AG08395 (cell line): Measurements from ENCODE around the gene ZNF488.
A peak's percentile ranks its signal among the peaks of the same experiment; 100 is the strongest.
"Not testable (repeated sequence)": the region's sequence is repeated elsewhere in the genome, so short reads cannot be mapped to it uniquely, and the experiment has no call there.

Source experiments
- DNase-seq: peaks from one replicate; pipeline ENCODE4 v3.0.0; 2012; ENCODE audit warnings: mixed read lengths, low spot score

The ZNF488 gene

DNA sequence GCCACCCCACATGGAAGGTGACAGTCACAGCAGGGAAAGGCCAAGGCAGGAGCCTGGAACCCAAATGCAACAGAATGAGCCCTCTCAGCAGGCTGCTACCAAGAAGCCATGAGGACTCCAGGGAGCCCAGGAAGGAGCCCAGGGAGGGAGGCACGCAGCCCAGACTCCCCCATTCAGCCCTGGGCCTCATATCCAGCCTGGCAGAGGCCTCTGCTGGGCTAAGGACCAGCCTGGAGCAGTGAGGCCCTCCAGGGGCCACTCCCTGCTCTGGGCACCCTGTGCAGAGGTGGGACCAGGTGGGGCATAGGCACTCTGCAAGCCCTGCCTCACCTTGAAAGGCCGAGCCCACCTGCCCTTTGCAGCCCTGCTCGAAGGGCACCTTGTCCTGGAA, 25.8 kb upstream of the ZNF488 start:
- no peak for DNase-seq

DNA sequence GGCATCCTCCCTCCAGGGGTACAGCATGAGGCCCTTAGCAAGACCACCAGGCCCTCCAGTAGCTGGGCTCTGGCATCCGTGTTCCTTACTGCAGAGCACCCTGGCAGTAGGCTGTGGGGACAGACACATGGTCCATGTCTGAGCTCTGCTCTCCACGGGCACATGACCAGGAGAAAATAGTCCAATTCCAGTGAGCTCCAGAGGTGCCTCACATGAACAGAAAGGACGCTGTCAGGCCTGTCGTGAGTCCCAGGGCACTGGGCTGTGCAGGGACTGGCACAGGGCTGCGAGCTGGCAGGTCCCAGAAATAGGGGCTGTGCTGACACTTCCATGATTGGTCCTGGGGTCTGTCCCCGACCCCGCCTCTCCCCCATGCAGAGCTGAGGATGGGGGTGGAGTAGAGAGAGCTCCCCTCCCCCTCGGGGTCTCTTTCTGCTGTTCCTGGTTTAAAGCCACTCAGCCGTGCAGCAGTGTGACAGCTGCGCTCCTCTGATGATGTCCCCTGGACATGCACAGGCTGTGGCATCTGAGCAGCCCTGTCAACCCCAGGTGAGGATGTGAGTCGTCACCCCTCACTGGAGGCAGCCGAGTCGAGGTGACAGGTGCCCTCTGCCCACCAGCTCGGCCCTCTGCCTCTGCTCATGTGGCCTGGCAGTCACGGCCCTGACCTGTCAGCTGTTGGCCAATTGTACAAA, 25.2 kb upstream of the ZNF488 start:
- no peak for DNase-seq

DNA sequence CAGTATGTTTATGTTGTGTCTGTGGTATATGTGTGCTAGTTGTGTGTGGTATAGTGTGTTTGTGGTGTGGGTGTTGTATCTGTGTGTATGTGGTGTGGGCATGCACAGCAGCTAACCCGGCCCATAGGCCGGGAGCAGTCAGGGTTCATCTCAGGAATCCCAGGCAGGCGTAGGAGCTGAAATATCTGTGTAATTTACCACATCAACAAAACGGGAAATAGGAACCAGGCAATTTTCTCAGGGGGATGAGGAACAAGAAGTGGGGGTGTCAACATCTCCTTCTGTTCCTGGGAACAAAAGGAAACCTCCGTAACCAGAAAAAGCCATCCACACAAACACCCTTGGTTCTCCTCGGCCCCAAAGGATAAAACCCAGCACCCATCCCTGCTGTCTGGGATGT, 24.5 kb upstream of the ZNF488 start:
- DNase-seq, result no peak

DNA sequence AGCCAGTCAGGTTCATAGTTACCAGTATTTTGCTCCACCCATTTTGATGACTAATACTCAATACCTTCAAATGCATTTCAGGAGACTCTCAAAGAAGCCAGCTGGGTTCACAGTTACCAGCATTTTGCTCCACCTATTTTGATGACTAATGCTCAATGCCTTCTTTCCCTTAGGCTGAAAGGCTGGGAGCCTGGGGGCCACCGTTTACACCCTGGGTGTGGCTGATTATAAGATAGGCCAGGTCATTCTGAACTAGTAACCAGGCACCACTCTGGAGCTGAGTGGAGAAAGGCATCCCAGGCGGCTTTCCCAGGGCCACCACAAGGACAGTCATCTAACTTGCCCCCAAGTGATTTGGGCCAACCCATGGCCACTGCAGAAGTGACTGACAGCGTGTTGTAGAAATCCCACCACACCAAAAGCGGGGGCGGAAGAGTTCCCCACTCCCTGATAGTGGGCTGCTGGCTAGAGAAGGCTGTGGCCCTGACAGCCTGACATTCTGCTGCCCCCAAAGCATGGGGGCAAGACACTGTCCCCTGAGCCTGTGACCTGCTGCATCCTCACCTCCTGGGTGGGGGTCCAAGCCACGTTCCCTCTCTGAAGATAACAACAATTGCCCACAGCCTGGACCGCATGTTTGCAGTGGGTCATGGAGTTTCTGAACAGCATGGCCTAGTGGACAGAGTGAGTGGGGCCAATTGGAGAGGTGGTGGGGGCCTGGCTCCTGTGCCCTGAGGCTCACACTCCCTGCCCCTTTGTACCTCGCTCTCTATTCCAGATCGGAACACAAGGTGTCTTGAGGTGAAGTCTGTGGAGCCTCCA, 23.0 kb upstream of the ZNF488 start:
- peak; percentile 42 for DNase-seq

DNA sequence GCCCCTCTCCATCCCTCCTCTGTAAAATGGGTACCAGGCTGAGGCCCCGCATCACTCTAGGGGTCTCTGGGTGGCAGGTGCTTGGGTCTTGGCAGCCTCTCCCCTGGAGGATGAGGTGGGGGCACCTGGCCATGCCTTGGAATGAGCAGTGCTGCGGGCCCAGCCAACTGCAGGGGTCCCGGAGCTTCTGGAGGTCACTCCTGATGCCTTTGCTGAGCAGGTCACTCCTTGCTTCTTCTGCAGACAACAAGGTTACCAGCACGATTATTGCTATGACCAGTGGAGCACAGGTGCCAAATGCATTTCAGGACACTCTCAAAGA, 22.4 kb upstream of the ZNF488 start:
- no peak for DNase-seq

DNA sequence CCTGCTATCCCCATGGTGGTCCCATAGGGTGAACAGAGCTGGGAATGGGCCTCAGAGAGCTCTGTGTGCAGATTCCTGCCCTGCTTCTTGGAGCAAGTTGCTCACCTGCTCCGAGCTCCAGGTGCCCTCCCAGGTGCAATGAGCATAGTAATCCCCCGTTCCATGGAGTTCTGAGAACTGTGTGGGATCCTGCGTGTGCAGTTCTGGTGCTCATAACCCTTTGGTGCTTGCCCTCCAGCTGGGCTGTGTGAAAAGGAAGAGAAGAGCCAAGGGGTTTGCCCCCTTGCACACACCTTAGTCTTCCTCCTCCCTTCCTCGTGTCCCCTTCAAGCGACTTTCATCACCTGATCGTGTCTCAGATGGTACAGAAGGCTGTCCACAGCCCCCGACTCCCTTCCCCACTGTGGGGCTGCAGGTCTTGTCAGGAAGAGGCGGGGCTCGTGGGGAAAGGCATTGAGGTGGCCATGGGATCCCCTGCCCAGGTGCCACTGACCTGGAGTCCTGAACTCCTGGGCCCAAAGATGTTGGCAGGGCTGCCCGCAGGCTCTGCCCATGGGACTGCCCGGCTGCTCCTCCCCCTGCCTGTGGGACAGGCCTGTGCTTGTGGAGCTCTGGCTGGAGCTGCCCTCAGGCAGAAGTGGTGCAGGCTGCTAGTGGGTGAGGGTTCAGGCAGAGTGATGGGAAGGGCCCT, 21.9 kb upstream of the ZNF488 start:
- DNase-seq, result no peak

DNA sequence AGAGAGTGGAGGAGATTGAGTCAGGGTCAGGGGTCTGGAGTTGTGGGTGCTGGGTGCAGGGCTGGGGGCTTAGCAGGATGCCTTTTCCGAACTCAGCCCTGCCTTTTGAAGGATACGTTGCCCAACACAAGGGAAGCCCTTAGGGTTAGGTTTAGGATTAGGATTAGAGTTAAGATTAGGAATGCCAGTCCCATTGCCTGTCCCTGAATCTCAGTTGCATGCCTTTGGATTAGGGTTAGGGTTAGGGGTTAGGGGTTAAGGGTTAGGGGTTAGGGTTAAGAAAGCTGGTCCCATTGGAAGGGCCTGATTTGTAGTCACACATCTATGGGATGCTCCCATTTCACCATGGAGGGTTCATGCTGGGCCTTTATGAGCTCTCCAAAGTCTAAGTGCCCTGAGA, 20.8 kb upstream of the ZNF488 start:
- DNase-seq, result no peak

DNA sequence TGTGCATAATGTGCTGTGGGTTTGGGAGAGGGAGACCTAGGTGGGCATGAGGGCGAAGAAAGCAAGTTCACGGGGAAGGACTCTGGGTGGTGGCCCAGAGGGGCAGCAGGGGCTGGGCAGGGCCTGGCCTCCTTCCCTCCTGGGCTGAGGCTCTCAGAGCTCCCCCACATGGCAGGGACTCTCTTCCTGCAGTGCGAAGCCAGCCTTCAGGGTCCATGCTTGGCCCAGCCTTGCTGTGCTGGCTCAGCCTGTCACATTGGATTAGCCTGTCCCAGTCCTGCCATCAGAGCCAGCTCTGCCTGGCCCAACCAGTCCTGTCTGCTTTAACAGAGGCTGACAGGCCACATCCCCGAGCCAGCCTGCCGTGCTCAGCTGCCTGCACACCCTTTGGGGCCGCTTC, 20.4 kb upstream of the ZNF488 start:
- DNase-seq, result no peak

DNA sequence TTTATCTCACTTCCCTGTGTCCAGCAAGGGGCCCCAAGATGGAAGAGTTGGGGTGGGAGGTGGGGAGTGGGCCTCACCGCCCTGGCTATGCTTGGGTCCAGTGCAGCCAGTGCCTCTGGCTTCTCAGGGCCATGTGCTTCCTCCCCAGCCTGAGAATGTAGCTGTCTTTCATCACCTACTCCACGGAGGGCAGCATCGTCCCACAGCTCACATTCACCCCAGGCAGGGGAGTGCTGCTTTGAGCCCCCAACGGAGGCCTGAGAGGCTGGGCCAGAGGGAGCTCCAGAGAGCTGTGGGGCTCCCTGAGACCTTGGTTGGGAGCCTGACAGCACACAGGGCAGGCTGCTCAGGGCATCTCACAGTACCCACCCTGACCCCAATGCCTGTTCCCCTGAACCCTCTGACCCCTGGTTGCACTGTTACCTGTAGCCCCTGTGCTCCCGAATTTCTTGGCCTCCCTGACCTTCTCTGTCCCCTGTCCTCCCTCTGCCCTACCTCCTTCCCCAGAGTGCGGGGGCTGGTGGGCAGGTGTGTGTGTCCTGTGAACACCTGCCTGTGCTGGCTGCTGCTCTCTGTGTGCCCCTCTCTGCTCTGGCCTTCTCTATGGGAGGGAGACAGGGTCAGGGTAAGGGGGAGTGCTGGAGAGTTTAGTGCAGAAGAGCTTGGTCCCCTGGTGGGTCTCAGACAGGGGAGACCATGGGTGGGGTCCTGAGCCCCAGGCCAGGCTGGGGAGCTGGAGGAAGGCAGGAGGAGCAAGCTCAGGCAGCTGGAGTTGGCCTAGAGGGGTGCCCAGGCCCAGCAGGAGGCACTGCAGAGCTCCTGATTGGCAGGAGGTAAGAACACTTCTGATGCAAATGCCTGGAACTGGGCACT, 19.6 kb upstream of the ZNF488 start:
- DNase-seq, result no peak

DNA sequence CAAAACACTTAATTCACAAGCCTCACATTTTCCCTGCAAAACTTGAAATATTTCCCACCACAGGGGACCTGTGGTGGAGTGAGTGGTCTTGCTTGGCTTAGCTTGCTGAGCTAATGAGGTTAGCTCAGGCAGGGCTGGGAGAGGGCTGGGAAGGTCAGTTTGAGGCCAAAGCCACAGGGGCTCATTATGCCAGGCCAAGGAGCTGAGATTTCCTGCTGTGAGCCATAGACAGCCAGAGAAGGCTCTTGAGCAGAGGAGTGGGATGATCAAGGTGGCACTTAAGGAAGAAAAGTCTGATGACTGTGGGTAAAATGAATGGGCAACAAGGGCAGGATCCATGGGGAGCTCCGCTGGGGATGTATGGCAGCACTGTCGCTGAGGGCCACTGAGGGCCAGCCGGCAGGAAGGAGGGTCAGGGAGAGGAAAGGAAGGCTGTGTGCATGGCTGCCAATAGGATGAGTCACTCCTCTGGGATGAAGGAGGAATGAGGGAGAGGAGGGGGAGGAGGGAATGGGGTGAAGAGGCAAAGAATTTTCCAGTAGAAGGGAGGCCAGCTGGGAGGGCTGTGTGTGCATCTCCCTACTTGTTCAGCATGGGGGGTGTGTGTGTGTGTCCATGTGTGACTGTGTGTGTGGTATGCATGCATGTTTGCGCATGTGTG, 18.7 kb upstream of the ZNF488 start:
- peak; percentile 87 for DNase-seq

DNA sequence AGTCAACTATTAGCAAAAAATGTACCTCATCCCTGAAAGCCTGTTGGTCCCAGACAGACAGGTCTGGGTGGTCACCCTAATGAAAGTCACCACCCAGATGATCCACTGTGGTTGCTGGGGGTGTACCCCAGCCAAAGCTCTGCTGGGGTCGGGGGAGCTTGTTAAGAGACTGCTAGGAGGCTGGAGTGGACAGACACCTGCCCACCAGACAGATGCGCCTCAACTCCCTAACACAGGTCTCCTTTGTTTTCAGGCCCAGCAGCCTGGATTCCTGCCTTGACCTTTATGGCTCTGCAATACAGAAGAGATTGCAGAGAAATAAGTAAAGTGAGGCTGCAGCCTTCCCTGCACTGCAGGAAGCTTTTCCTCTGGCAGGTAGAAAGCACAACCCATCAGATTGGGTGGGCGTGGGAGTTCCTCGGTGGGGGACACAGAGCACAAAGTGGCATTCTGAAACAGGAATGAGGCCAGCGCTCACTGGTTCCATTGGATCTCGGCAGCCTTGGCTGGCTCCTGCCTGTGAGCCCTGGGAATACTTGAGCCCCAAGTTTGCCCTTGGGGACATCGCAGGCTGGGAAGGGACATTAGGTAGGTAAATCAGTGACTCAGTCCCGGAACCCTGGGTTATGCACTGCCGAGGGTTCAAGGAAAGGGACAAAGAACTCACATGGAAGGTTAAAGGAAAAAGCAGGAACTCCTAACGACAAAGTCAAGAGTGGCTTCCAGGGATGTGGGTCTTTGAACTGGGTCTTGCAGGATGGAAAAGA, 18.0 kb upstream of the ZNF488 start:
- DNase-seq, result no peak

DNA sequence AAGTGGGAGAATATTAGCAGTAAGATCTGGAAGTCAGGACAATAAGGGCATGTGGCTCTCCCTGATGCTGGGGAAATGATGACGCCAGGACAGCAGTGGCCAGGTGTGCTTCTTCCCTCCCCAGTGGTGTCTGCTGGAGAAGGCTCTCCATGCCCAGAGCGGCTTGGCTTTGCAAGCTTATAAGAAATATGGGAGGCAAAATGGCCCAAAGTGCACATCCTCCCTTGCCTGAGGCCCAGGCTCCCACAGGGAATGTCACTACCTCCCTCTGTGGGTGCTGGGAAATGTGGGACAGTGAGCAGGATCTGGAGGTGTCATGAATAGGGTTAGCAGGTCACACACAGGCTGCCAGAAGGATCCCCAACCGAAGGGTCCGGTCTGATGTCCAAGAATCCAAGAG, 17.1 kb upstream of the ZNF488 start:
- no peak for DNase-seq

DNA sequence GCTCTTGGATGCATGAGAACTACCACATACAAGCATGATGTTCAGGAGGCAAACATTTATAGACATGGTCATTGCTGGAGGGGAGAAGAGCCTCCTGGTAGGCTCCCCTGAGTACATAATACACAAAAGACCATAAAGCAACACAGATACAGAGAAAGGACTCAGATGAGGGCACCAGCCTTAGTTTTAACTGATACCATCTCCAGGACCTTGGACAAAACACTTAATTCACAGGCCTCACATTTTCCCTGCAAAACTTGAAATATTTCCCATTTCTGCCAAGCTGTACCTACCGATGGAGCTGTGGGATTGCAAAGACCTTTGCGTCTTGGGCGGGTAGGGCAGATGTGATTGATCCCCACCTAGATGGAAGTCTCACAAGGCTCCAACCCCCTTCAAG, 16.7 kb upstream of the ZNF488 start:
- DNase-seq, result no peak

DNA sequence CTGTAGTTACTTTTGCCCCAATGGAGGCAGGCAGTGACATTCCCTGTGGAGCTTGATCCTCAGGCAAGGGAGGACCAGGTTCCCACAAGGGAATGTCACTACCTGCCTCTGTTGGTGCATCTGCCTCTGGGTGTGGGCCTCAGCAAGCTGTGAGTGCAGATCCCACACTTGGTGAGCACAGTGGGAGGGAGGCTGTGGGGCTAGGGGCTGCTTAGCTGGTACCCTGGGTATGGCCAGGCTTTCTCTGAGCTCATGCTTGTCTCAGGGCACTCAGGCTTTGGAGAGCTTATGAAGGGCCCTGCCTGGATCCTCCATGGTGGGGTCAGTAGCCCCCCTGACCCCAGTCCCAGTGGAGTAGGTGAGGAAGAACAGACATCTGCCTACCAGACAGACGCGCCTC, 16.2 kb upstream of the ZNF488 start:
- no peak for DNase-seq

DNA sequence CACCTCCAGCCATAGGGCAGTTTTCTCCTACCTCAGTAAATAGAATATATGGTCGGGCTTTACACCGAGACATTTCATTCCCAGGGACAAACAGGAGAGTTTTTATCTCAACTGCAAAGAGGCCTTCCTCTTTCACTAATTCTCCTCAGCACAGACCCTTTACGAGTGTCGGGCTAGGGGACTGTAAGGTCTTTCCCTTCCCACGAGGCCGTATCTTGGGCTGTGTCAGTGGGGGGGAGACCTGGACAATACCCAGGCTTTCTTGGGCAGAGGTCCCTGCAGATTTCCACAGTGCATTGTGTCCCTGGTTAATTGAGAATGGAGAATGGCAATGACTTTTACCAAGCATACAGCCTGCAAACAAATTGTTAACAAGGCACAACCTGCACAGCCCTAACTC, 13.2 kb upstream of the ZNF488 start:
- no peak for DNase-seq

DNA sequence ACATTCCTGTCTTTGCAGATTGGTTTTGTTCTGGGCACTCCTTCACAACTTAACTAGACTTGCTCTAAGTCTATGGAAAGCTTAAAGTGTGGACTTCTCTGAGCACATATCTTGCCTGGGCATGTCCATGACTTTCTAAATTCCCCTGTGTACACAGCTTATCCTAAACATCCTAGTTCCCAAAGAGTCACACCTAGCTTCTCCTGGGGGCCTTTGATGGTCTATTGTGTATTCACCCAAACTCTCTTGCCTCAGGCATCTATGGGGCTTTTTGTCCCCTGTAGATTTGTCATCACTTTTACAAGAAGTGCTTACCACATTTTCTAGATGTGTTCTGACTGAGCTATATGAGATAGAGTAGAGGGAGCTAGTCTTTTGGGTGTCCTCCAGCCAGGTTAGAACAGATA, 12.2 kb upstream of the ZNF488 start:
- DNase-seq, result no peak

DNA sequence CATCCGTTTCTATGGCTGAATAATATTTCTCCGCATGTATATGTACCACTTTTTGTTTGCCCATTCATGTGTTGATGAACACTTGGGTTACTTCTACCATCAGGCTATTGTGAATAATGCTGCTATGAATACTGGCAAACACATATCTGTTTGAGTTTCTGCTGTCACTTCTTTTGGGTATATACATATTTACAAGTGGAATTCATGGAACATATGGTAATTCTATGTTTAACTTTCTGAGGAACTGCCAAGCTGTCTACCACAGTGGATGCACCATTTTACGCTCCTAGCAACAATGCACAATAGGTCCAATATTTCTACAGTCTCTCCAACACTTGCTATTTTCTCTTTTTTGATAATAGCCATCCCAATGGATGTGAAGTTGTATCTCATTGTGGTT, 5.5 kb upstream of the ZNF488 start:
- no peak for DNase-seq

DNA sequence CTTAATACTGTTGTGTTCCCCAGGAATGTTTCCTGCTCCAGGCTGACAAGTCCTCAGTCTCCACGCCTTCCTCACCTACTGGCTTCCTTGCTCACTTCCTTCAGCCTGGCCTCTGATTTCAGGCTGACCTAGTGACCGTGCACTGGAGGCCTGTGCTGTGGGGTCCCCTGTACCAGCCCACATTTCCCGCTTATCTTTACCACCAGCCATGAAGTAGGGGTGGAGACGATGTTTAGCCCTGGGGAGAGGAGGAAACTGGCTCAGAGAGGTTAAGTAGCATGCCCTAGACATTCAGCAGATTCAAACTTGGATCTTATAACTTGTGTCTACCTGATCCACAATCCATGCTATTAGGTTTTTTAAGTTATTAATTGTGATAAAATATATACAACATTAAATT, 4.8 kb upstream of the ZNF488 start:
- DNase-seq, result no peak

DNA sequence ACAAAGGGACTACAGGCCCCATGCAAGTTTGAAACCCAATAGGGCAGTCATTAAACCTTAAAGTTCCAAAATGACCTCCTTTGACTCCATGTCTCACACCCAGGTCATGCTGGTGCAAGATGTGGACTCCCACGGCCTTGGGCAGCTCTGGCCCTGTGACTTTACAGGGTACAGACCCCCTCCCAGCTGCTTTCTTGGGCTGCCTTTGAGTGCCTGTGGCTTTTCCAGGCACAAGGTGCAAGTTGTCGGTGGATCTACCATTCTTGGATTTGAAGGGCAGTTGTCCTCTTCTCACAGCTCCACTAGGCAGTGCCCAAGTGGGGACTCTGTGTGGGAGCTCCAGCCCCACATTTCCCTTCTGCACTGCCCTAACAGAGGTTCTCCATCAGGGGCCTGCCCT, 2.0 kb upstream of the ZNF488 start:
- DNase-seq, result not testable (repeated sequence)

DNA sequence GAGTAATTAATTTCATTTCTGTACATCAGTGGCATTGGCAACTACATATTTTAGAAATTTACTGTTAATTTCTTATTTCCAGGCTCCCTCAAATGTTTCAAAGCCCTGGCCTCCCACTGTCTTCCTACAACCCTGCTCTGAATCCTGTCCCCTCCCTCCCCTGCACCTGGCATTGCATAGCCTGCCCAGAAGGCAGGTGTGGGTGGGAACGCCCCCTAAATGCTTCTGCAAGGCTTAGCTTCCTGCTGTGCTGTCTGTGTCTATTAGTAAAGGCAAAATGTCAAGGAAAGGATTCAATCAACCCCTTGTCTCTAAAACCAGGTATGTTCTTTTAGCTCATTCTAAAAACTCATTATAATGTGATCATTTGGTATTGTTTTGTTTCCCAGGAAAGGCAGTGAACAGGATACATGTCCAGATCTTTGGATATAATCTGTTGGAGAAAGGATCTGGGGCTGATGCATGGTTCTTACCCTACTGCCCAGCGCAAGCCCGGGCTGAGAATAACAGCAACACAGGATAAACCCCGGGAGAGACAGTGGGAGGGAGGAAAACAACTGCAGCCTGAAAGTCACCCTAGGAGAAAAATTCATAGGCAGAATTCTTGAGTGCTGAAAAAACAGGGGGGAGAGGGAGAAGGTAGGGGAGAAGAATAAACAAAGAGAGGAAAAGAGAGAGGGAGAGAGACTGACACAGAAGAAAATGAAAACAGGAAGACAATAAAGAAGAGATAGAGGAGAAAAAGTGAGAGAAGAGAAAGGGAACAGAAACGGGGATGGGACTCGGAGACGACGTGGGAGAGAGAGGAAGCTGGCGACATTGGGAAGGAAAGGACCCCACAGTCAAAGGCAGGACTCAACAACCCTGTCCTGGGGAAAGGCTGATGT, 589 bp downstream of the ZNF488 start:
- no peak for DNase-seq
